HCT116 (cell line): Measurements from ENCODE around the gene KLHDC8B. TPM values are rescaled to one million over a fixed set of nuclear protein-coding genes. Genes with fewer than 3 reads are reported as not detected.

Experiments
- ATAC-seq: fragments of 200-7000 bp; cut with Tn5 transposase; 2 replicates; pipeline ENCODE4 v1.9.1; 2020; ENCODE audit warnings: mild to moderate bottlenecking, moderate library complexity
- BruUV-seq: library from RNA; stranded (reverse); fragments of 400-500 nt; replicated peaks from 2 replicates; lab custom pipeline; 2021; lab: Mats Ljungman, UMichigan
- CTCF ChIA-PET: fragments of 300-600 bp; sonication (Branson Sonifier 250); formaldehyde crosslinking; loops from one replicate; lab custom pipeline; 2021; ENCODE audit warnings: antibody characterized with exemption; lab: Charles Lee
- POLR2A ChIA-PET: fragments of 300-600, 350-600 bp; sonication (Branson Sonifier 250); formaldehyde crosslinking; loops from one replicate; lab custom pipeline; 2021; ENCODE audit warnings: antibody characterized with exemption; lab: Charles Lee
- RAD21 ChIA-PET, 2 experiments: fragments of 300-600 bp; sonication (Branson Sonifier 250); formaldehyde crosslinking; loops; one replicate each; lab custom pipeline; 2023; ENCODE audit warnings: low total read pairs in 2 of 2; ENCODE audit not compliant: uncharacterized antibody in 2 of 2, unreplicated experiment in 2 of 2, low non-redundant PET in 1 of 2; lab: Charles Lee
- DNase-seq: peaks from one replicate; pipeline ENCODE4 v3.0.0-alpha.2; 2010; ENCODE audit warnings: low read depth, low spot score
- H2AFZ ChIP-seq: fragments of 200-600 bp; shearing (Covaris generic), sonication (generic); 2 replicates; pipeline ENCODE4 v1.6.1; 2017; ENCODE audit warnings: low read depth, mixed run types, mixed read lengths, antibody characterized with exemption, low read length; ENCODE audit not compliant: poor library complexity, severe bottlenecking
- H3K27ac ChIP-seq: 2 replicates; pipeline ENCODE4 v1.5.1; 2012; ENCODE audit warnings: low read depth, low read length
- H3K27me3 ChIP-seq: fragments of 200-600 bp; sonication (generic); 2 replicates; pipeline ENCODE4 v1.6.1; 2016; ENCODE audit warnings: mixed run types, low read length, mixed read lengths; ENCODE audit not compliant: insufficient read depth
- H3K36me3 ChIP-seq, 2 experiments: fragments of 200-500 bp in 1 of 2; fragments of 200-600 bp in 1 of 2; sonication (Bioruptor generic) in 1 of 2; sonication (generic) in 1 of 2; 2 replicates each; pipeline versions ENCODE4 v1.5.1 to v1.6.1; 2014 to 2016; ENCODE audit warnings: low read length in 2 of 2, inconsistent platforms in 1 of 2, mixed read lengths in 1 of 2, mixed run types in 1 of 2; ENCODE audit not compliant: insufficient read depth in 2 of 2, control insufficient read depth in 1 of 2
- H3K4me1 ChIP-seq, 2 experiments: fragments of 200-600 bp in 1 of 2; sonication (generic) in 1 of 2; 2 replicates each; pipeline versions ENCODE4 v1.5.1 to v1.6.1; 2012 to 2017; ENCODE audit warnings: low read length in 2 of 2, inconsistent platforms in 1 of 2, mild to moderate bottlenecking in 1 of 2, mixed read lengths in 1 of 2, mixed run types in 1 of 2, moderate library complexity in 1 of 2; ENCODE audit not compliant: insufficient read depth in 2 of 2, control insufficient read depth in 1 of 2
- H3K4me2 ChIP-seq: fragments of 200-600 bp; sonication (generic); 2 replicates; pipeline ENCODE4 v1.6.1; 2017; ENCODE audit warnings: mixed run types, low read length, mixed read lengths
- H3K4me3 ChIP-seq, 2 experiments: fragments of 200-600 bp in 1 of 2; sonication (generic) in 1 of 2; replicated peaks in 1 of 2; 2 replicates each; pipeline ENCODE4 v1.5.1; 2011 to 2016; ENCODE audit warnings: low read length in 2 of 2, control low read depth in 1 of 2, low read depth in 1 of 2, mild to moderate bottlenecking in 1 of 2, mixed read lengths in 1 of 2, mixed run types in 1 of 2
- H3K79me2 ChIP-seq: fragments of 200-600 bp; sonication (generic); 2 replicates; pipeline ENCODE4 v1.6.1; 2017; ENCODE audit warnings: mild to moderate bottlenecking, mixed run types, low read length, moderate library complexity, mixed read lengths; ENCODE audit not compliant: insufficient read depth
- H3K9ac ChIP-seq: fragments of 200-600 bp; sonication (generic); 2 replicates; pipeline ENCODE4 v1.6.1; 2016; ENCODE audit warnings: low read length, mixed read lengths
- H3K9me2 ChIP-seq: fragments of 200-600 bp; sonication (generic), shearing (Covaris generic); 2 replicates; pipeline ENCODE4 v1.6.1; 2017; ENCODE audit warnings: mixed run types, mild to moderate bottlenecking, moderate library complexity; ENCODE audit not compliant: insufficient read depth
- H3K9me3 ChIP-seq, 2 experiments: fragments of 200-500 bp in 1 of 2; fragments of 200-600 bp in 1 of 2; sonication (Bioruptor generic) in 1 of 2; sonication (generic) in 1 of 2; 2 replicates each; pipeline ENCODE4 v1.6.1; 2014 to 2017; ENCODE audit warnings: low read length in 2 of 2, mixed read lengths in 2 of 2, inconsistent platforms in 1 of 2, low read depth in 1 of 2, mild to moderate bottlenecking in 1 of 2, mixed run types in 1 of 2, moderate library complexity in 1 of 2; ENCODE audit not compliant: control insufficient read depth in 1 of 2, insufficient read depth in 1 of 2
- H4K20me1 ChIP-seq: fragments of 200-600 bp; sonication (generic), shearing (Covaris generic); 2 replicates; pipeline ENCODE4 v1.6.1; 2017; ENCODE audit warnings: mixed run types, mild to moderate bottlenecking, moderate library complexity; ENCODE audit not compliant: insufficient read depth
- ATF3 ChIP-seq: IDR thresholded peaks from 2 replicates; pipeline ENCODE4 v1.6.1; 2012
- CBX3 ChIP-seq: IDR thresholded peaks from 2 replicates; pipeline ENCODE4 v1.6.1; 2012; ENCODE audit warnings: low read depth
- ELF1 ChIP-seq: IDR thresholded peaks from 2 replicates; pipeline ENCODE4 v1.6.1; 2012; ENCODE audit warnings: low read depth, borderline replicate concordance
- EZH2 ChIP-seq: fragments of 200-600 bp; sonication (generic); IDR thresholded peaks from 2 replicates; pipeline ENCODE4 v1.6.1; 2017; ENCODE audit warnings: antibody characterized with exemption, mixed run types
- EZH2phosphoT487 ChIP-seq: fragments of 200-600 bp; IDR thresholded peaks from 2 replicates; pipeline ENCODE4 v1.6.1; 2018; ENCODE audit warnings: antibody characterized with exemption, borderline replicate concordance
- POLR2A ChIP-seq: IDR thresholded peaks from 2 replicates; pipeline ENCODE4 v1.7.0; 2011; ENCODE audit warnings: borderline replicate concordance; ENCODE audit not compliant: insufficient read depth, insufficient read length; ENCODE audit errors: extremely low read depth
- RAD21 ChIP-seq: IDR thresholded peaks from 2 replicates; pipeline ENCODE4 v1.6.1; 2012; ENCODE audit warnings: low read depth, mild to moderate bottlenecking
- SIN3A ChIP-seq: IDR thresholded peaks from 2 replicates; pipeline ENCODE4 v1.6.1; 2012; ENCODE audit warnings: low read depth
- SP1 ChIP-seq: IDR thresholded peaks from 2 replicates; pipeline ENCODE4 v1.6.1; 2012; ENCODE audit warnings: low read depth
- SRF ChIP-seq: IDR thresholded peaks from 2 replicates; pipeline ENCODE4 v1.6.1; 2012; ENCODE audit warnings: low read depth
- YY1 ChIP-seq: IDR thresholded peaks from 2 replicates; pipeline ENCODE4 v1.6.1; 2011; ENCODE audit warnings: low read length, low read depth, moderate library complexity, mild to moderate bottlenecking; ENCODE audit not compliant: insufficient replicate concordance; ENCODE audit errors: extremely low read depth
- ZBTB33 ChIP-seq: IDR thresholded peaks from 2 replicates; pipeline ENCODE4 v1.6.1; 2011; ENCODE audit warnings: mild to moderate bottlenecking, low read length, moderate library complexity; ENCODE audit not compliant: insufficient replicate concordance; ENCODE audit errors: extremely low read depth
- ZFX ChIP-seq: fragments of 450-650 bp; IDR thresholded peaks from 2 replicates; pipeline ENCODE4 v1.6.1; 2017
- ZNF274 ChIP-seq: fragments of 200-500 bp; sonication (Bioruptor generic); IDR thresholded peaks from 2 replicates; pipeline ENCODE4 v1.6.1; 2014; ENCODE audit warnings: mild to moderate bottlenecking, low read depth, low read length, inconsistent platforms
- intact Hi-C: fragments of 100-400 bp; cut with micrococcal nuclease; formaldehyde crosslinking; loops from 2 replicates; pipeline ENCODE4 v1.10.0; 2022
- total RNA-seq: library from RNA; stranded (reverse); gene quantifications from one replicate; pipeline ENCODE4 v1.2.1, GENCODE V29; 2021; ENCODE audit not compliant: unreplicated experiment

KLHDC8B gene
- total RNA-seq, 1 experiment from 2014 or later, result 10.4 TPM

- H3K9ac ChIP-seq, result no peak overlapping the region
- DNase-seq (no peak), ATAC-seq (no peak)
- RAD21 ChIA-PET, result no interaction called here
- no peaks in the 10 kb centered on the region for H3K4me1 ChIP-seq
- no peak overlapping the region for H3K4me2 ChIP-seq
- no peaks in the 10 kb centered on the region for H3K9me2 ChIP-seq
- no peak for TF ChIP-seq RAD21
- no peak for TF ChIP-seq SP1
- no peak for TF ChIP-seq SRF
- no peak for TF ChIP-seq EZH2
- TF ChIP-seq CBX3, result no peak
- TF ChIP-seq ZBTB33, result no peak
- no peak for TF ChIP-seq ELF1
- TF ChIP-seq ZFX, result no peak
- TF ChIP-seq POLR2A, result no peak
- no peak for TF ChIP-seq YY1
- TF ChIP-seq SIN3A, result no peak
- TF ChIP-seq EZH2phosphoT487, result no peak
- TF ChIP-seq ATF3, result no peak
- no peak for TF ChIP-seq ZNF274
- intact Hi-C loops, result no loop called here
- H4K20me1 ChIP-seq, result no peaks in the 10 kb centered on the region
- POLR2A ChIA-PET, result no interaction called here
- H3K4me3 ChIP-seq, result no peak overlapping the region
- H3K27ac ChIP-seq, result no peak overlapping the region
- CTCF ChIA-PET, result no interaction called here
- H3K27me3 ChIP-seq, result no peaks in the 10 kb centered on the region
- no peaks in the 10 kb centered on the region for H3K79me2 ChIP-seq
- H3K9me3 ChIP-seq, result no peaks in the 10 kb centered on the region
- H3K36me3 ChIP-seq, result no peaks in the 10 kb centered on the region
- no TSS peak for BruUV-seq
- H2AFZ ChIP-seq, result no peak overlapping the region
Observed at GRCh38 chr3:49198611-49199230, 27.3 kb downstream of the KLHDC8B start.
